ENCODE data around the gene CST7. TPM values are rescaled to one million over a fixed set of nuclear protein-coding genes. Genes with fewer than 3 reads are reported as not detected.

Gene CST7
- total RNA-seq, 1 donor from 2014 or later = 11.7 TPM

DNA sequence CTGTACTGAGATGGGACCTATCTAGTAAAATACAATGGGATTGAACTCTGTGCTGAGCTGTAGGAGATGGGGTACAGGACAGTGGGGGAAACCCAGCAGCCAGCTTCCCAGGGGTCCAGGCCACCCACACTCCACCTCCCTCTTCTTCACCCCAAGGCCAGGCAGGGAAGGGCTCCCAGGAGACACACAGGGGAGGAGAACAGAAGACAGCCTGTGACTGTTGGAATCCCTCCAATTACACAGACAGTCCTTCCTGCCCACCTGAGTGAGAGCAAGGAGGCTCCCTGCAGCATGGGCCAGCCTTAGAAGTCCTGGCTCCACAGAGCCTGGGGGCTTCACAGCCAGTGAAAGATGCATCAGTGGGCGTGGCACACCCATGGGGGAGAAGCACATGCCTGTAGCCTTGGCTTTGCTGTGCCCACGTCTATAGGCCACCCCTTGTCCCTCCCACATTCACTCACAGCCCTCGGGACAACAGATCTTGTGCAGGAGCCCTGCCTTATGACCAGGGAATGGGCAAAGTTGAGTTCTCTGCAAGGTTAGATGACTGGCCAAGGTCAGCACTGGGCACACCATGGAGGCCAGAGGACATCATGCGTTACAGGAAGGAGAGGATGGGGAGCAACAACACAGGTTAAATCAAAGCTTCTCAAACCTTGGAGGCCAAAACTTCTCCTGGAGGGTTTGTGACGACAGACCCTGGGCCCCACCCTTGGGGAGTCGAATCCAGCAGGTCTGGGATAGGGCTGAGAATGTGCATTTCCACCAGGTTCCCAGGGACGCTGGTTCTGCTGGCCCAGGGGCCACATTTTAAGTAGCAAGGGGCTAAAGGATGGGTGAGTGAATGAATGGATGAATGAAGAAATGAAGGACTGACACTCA, 12.3 kb upstream of the CST7 start:
- H3K9me3 ChIP-seq = peaks cover 5% of the 10 kb centered on the region
- no peak overlapping the region for H3K27ac ChIP-seq
- intact Hi-C loops (cut with DNase I) = no loop called here
- no peak overlapping the region for H3K4me3 ChIP-seq
- H3K4me1 ChIP-seq = peaks cover 10% of the 10 kb centered on the region
- DNase-seq (peak; percentile 13), ATAC-seq (no peak)
- no peaks in the 10 kb centered on the region for H3K36me3 ChIP-seq
- TF ChIP-seq, protein P1, sequence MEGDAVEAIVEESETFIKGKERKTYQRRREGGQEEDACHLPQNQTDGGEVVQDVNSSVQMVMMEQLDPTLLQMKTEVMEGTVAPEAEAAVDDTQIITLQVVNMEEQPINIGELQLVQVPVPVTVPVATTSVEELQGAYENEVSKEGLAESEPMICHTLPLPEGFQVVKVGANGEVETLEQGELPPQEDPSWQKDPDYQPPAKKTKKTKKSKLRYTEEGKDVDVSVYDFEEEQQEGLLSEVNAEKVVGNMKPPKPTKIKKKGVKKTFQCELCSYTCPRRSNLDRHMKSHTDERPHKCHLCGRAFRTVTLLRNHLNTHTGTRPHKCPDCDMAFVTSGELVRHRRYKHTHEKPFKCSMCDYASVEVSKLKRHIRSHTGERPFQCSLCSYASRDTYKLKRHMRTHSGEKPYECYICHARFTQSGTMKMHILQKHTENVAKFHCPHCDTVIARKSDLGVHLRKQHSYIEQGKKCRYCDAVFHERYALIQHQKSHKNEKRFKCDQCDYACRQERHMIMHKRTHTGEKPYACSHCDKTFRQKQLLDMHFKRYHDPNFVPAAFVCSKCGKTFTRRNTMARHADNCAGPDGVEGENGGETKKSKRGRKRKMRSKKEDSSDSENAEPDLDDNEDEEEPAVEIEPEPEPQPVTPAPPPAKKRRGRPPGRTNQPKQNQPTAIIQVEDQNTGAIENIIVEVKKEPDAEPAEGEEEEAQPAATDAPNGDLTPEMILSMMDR (IDR thresholded peaks at IDR 0.05) = no peak
- no peaks in the 10 kb centered on the region for H3K27me3 ChIP-seq (ENCODE audit: low read depth)

DNA sequence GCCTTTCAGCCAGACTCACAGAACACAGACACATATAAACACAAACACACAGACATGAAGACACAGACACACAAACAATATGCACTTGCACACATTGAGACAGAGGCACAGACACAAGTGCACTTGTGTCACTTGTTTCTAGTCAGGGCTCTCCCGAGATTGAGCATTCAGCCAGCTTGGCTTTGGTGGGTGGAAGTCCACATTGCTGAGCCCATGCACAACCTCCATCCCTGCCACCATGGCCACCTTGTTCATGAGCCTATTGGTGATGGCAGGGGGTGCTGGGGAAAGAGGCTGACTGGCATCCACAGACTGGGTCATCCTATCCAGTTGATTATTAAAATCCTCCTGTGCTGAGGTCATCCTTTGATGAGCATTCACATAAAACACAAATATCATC, 11.5 kb upstream of the CST7 start:
- intact Hi-C loops (cut with DNase I) = no loop called here
- no peak for ATAC-seq
- H3K4me1 ChIP-seq = peaks cover 2% of the 10 kb centered on the region
- no peaks in the 10 kb centered on the region for H3K36me3 ChIP-seq
- H3K4me3 ChIP-seq = no peak overlapping the region
- TF ChIP-seq, protein P1 (IDR thresholded peaks at IDR 0.05) = no peak
- H3K27ac ChIP-seq = no peak overlapping the region
- no peaks in the 10 kb centered on the region for H3K27me3 ChIP-seq (ENCODE audit: low read depth)
- H3K9me3 ChIP-seq = peaks cover 5% of the 10 kb centered on the region
- no peak for DNase-seq

DNA sequence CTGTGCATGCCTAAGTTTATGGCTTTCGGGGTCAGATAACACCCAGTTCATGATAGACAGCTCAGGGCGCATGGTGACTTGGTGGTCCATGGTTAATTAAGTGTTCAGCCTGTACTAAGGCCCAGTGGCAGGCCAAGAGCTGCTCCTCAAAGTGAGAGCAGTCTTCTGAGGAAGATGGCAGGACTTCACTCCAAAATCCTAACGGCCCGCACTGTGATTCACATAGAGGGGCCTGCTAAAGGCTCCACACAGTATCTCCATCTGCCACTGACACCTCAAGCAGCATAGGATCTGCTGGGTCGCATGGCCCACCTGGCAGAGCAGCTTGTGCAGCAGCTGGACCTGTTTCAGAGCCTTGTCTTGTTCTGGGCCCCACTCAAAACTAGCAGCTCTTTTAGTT, 10.6 kb upstream of the CST7 start:
- no peak for ATAC-seq

DNA sequence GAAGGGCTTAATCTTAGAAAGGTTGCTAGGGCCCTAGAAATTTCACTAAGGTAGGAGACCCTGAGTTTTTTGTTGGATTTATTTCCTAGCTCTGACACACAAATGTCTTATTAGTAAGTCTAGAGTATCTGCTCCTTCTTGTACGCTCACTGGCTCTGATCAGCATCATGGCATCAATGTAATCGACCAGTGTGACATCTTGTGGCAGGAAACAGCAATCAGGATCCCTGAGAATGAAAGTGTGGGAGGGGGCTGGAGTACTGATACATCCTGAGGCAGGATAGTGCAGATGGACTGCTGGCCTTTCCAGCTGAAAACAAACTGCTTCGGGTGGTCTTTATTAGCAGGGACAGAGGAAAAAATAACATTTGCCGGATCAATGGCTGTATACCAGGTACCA, 10.0 kb upstream of the CST7 start:
- no peak overlapping the region for H3K4me3 ChIP-seq
- intact Hi-C loops (cut with DNase I) = no loop called here

More for the DNA sequence above, 10.6 kb upstream of the CST7 start:
- H3K27me3 ChIP-seq (ENCODE audit: low read depth) = no peaks in the 10 kb centered on the region
- H3K4me1 ChIP-seq = no peaks in the 10 kb centered on the region
- DNase-seq = no peak
- intact Hi-C loops (cut with DNase I) = no loop called here
- H3K36me3 ChIP-seq = no peaks in the 10 kb centered on the region
- TF ChIP-seq, protein P1 (IDR thresholded peaks at IDR 0.05) = no peak
- no peak overlapping the region for H3K4me3 ChIP-seq
- H3K9me3 ChIP-seq = peaks cover 5% of the 10 kb centered on the region
- H3K27ac ChIP-seq = no peak overlapping the region

DNA sequence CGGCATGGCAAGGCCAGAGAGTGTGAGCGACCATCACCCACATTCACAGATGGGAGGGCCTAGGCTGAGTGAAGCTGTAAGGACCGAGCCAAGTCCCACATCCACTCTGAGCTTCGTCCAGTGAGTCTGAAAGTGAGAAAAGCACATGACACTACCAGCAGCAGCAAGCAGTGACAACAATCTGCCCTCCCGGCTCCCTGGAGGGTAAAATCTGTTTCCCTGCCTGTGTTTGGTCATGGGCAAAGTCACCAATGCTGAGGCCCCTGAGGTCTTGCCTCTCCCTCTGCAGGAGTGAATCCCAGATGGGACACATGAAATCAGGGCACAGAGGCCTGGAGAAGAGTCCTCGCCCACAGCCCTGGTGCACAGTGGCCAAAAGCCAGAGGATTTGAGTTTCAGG, 6.4 kb upstream of the CST7 start:
- H3K4me3 ChIP-seq = no peak overlapping the region
- H3K27ac ChIP-seq = no peak overlapping the region
- no peak for ATAC-seq
- no peaks in the 10 kb centered on the region for H3K27me3 ChIP-seq (ENCODE audit: low read depth)
- no peaks in the 10 kb centered on the region for H3K36me3 ChIP-seq
- DNase-seq = peak; percentile 9
- intact Hi-C loops (cut with DNase I) = no loop called here
- H3K4me1 ChIP-seq = no peaks in the 10 kb centered on the region
- TF ChIP-seq, protein P1 (IDR thresholded peaks at IDR 0.05) = no peak
- peaks cover 12% of the 10 kb centered on the region for H3K9me3 ChIP-seq

More for the DNA sequence above, 10.0 kb upstream of the CST7 start:
- H3K9me3 ChIP-seq = peaks cover 5% of the 10 kb centered on the region
- no peaks in the 10 kb centered on the region for H3K4me1 ChIP-seq
- ATAC-seq (no peak), DNase-seq (no peak)
- TF ChIP-seq, protein P1 (IDR thresholded peaks at IDR 0.05) = no peak
- H3K27me3 ChIP-seq (ENCODE audit: low read depth) = no peaks in the 10 kb centered on the region
- H3K27ac ChIP-seq = no peak overlapping the region
- no peaks in the 10 kb centered on the region for H3K36me3 ChIP-seq

Data from lower lobe of right lung (tissue), 2 donors.